Right lobe of liver (tissue), 4 donors: ENCODE measurements around the gene COL24A1.

Source experiments
- POLR2A ChIP-seq: fragments of 450-650 bp; IDR thresholded peaks from one replicate; pipeline ENCODE4 v1.6.1; 2017; ENCODE audit warnings: antibody characterized with exemption, mild to moderate bottlenecking
- TF ChIP-seq, protein P1 (sequence below), 4 donors: fragments of 200-600 bp in 3 of 4; fragments of 450-650 bp in 1 of 4; IDR thresholded peaks; one replicate each; pipeline versions ENCODE4 v1.5.1 to v1.8.0; 2016 to 2022; ENCODE audit warnings: antibody characterized with exemption in 4 of 4, mild to moderate bottlenecking in 2 of 4
- donor health status: DM: no; HTN: no; CAD: no.
- donor health status: DM: no; HTN: no; CAD: no.
- donor health status: DM: no; HTN: yes; CAD: no.

DNA sequence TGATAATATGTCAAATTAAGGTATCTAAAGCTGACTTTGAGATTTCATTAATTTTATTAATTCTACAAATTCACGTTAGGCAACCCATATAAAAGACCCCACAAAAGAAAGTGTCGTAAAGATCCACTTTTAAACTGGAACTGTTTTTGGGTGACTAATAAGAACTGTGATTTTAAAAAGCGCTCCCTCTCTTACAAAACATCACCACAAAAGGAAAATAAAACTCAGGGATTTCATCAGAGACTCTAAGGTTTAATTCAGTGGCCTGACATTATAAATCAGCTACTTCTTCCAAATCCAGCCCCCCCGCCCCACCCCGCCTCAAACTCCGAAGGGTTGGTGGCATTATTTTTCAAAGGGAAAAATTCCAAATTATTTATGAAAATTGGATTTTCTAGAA, 2.7 kb downstream of the COL24A1 start:
- TF ChIP-seq, protein P1, sequence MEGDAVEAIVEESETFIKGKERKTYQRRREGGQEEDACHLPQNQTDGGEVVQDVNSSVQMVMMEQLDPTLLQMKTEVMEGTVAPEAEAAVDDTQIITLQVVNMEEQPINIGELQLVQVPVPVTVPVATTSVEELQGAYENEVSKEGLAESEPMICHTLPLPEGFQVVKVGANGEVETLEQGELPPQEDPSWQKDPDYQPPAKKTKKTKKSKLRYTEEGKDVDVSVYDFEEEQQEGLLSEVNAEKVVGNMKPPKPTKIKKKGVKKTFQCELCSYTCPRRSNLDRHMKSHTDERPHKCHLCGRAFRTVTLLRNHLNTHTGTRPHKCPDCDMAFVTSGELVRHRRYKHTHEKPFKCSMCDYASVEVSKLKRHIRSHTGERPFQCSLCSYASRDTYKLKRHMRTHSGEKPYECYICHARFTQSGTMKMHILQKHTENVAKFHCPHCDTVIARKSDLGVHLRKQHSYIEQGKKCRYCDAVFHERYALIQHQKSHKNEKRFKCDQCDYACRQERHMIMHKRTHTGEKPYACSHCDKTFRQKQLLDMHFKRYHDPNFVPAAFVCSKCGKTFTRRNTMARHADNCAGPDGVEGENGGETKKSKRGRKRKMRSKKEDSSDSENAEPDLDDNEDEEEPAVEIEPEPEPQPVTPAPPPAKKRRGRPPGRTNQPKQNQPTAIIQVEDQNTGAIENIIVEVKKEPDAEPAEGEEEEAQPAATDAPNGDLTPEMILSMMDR (IDR thresholded peaks at IDR 0.05): no peak
- no peak for TF ChIP-seq POLR2A
